COLO668 (cell line): ENCODE results near the gene TNFAIP8L3.
"Not testable (repeated sequence)": the region's sequence is repeated elsewhere in the genome, so short reads cannot be mapped to it uniquely, and the experiment has no call there.

Experiments used
- DNase-seq: peaks from one replicate; lab custom pipeline; 2025; ENCODE audit not compliant: unreplicated experiment; lab: John Stamatoyannopoulos, UW

Gene TNFAIP8L3

DNA sequence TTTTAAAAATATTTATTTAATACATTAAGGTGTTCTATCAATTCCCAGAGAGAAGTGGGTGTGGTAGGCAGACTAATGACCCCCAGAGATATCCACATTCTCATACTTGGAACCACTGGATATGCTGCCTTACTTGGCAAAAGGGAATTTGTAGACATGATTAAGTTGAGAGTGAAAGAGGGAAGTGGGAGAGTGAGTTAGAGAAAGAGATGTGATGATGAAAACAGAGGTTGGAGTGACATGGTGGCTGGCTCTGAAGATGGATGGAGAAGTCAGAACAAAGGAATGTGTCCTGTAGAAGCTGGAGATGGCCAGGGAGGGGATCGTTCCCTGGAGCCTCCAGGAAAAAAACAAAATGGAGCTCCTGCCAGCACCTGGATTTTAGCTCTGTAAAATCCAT lies 32.0 kb downstream of the TNFAIP8L3 start:
- no peak for DNase-seq

DNA sequence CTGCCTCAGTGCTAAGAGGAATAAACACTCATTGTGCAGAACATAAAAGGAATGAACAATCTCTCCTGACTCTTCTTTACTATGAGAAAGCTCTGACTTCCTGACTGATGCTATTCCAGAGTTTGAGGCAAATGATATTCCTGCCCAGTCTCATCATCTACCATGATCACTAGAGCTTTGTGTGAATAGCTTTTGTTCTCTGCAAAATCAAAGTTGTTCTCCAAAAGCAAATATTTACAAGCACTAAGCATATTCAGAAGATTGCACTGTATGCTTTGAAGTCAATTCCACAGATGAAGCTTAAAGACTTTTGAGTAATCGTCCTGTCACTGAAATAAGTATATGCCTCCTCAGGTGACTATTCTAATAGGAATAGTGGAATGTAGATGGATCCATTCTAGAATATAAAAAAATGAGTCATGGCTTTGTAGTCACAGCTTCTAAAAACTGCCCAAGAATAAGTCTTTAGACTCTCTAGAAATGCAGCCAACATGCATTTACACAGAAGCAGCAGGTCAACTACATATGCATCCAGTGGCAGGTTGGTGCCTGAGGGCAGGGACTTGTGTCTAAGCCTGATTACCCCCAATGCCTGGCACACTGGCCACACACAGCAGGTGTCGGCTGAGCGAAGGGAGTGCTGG lies 34.6 kb downstream of the TNFAIP8L3 start:
- no peak for DNase-seq

DNA sequence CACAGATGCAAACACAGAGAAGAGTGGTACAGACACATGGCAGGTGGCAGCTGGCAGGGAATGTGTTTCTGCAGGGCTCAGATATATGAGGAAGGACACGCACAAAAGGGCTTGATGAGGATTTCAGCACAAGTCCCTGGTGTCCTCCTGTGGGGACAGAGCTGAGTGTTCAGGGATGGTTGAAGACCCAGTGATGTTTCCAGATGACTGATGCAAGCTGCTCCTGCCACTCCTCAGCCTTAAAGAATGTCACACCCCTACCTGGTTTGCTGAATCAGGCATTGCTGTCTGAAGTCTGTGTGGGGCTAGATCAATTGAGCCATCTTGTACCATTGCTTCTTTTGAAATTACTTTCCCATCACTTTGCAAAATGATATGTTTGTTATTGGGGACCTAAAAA lies 40.2 kb downstream of the TNFAIP8L3 start:
- DNase-seq, result no peak

DNA sequence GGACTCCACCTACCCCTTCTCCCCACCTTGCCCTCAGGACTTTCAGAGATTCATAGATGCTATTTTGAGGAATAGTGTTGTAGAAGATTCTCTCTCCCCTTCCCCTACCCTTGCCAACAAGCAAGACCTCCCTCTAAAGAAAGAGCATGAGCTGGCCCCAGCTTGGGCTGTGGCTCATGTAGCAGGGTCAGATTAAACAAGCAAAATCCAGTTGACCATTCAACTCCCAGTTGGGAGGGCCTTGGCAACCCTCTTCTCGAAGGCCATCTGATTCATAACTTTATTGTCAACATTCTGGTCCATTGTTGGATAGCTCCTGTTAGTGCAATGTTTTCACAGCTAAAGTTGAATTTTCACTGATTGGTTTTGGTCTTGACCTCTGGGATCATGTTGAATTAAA lies 41.1 kb downstream of the TNFAIP8L3 start:
- no peak for DNase-seq

DNA sequence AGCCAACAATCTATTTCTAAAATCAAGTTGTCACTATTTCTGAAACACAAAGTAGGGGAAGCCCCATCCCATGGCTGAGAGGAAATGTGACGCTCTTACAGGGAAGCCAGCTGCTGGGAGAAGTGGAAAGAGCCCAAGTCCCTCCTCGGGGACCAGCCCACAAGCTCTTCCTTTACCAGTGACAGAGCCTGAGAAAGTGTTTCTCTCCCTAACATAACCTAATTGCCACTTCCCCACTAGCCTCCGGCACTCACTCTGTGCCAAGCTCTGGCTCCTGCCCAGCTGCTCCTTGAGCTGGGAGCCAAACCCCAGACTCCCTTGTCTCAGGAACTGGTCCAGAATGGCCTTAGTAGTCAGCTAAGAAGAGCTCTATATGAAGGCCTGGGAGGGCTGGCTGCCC lies 42.9 kb downstream of the TNFAIP8L3 start:
- no peak for DNase-seq

DNA sequence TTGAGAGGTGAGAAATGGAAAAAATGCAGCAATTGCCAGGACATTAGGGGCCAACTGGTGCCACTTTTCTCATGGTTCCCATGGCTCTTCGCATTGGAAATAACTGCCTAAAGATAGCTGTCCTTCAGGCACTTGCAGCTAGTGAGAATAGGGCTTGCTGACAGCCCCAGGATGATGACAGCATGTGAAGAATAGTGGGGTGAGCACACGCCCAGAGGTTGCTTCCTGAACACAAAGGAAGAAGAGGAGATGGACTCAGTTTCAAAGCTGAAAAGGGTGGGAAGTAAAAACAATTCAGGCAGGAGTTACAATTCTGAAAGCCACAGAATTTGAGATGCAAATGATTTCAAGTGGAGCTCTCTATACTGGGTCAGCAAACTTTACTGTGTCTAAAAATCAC lies 45.6 kb downstream of the TNFAIP8L3 start:
- no peak for DNase-seq

DNA sequence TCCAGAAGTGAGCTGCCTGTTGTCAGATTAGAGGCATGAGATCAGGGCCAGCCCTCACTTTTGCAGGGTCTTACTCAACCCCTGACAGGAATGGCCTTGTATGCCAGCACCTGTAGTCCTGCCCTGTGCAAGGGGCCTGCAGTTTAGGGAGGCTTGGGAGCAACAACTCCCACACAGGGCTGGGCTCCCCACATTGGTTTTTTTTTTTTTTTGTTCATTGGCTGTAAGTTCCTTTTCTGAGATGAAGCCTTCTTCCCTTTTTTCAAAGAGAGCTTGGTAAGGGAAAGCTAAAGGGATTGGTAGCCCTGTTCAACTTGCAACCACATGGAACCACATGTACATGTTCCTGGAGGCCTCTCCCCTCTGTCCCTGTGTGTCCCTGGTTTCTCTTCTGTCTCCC lies 46.4 kb downstream of the TNFAIP8L3 start:
- no peak for DNase-seq

DNA sequence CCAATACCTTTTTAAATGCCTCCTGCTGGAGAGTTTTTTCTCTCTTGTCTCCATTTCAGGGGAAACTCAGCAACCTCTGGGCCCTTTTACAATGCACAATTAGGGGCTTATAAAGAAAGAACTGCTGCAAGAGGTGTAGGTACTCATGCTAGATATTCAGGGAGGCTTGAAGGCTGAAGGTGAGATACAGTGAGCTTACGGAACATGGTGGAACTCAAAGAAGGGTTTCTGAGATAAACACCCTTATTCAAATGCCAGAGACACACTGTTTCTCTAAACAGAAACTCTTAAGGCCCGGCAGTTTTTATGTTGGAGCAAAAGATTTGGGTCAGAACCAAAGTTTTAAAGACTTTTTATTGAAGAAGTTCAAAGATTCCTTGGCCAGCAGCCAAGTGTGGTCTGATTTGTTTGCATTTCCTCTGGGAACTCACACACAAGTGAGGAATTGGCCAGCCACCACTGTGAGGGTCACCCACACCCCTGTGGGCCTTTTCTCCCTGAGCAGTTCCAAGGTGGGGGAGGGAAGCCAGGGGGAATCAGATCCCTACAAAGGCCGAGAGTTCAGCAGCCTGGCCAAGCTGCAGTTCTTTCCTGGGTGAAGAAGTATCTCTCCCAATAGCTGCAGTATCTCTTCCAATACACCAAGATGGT lies 47.8 kb downstream of the TNFAIP8L3 start:
- no peak for DNase-seq

DNA sequence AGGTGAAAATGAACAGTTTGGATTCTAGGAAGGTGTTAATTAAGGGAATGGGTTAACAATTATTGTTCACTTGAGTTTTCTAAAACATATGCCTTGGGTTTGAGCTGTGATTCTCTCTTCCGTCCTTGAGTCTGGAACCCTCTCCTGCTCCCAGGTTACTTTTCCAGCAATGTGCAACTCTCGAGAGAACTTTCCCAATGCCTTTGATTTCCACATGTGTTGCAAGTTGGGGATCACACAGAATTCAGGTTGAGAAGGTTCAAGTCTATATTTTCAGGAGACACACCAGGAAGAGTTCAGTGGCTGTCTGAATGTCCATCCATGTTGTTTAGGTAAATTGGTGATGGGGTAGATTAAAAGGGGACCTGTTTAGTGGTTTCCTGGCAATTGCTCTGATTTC lies 48.7 kb downstream of the TNFAIP8L3 start:
- no peak for DNase-seq

DNA sequence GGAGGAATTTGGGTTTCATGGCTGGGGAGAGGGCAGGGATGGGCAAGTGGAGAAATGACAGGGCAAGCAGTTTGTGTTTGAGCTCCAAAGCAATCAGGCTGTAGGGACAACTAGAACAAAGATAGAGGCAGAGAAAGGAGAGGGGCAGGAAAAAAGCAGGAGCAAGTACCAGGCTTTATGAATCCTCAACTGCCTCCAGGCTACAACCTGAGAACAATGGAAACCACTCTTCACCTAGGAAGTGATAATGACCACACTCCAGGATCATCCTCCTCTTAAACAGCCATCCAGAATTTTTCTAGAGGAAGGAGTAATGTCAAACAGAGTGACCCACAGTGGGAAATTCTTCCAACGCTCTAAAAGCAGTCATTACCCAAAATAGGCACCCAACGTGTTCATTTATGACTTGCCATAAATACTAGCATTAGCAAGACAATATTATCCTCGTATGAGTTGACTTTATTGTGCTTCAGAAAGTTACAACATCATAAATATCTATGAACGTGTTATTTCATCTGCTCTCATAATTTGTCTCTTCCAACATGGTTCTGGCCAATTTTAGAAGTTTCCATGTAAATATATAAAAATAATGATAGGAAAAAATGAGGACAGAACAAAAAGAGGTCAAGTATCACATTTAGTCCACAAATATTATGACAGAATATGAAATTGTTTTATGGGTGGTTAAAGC lies 50.5 kb downstream of the TNFAIP8L3 start:
- no peak for DNase-seq

DNA sequence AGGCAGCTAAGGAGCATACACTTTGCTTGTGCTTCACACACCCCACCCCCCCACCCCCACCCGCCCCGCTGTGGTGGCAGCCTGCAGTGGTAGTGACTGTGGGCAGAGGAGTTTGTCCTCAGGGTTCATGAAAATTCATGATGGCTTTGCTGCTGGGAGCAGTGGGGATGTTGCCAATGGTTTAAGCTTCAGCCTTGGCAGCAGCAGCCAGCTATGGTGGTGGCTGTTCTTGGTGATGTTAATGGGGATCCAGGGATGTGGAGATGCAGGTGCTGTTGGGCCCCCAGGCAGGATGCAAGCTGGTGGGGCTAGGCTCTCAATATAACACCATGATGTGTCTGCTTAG lies 55.8 kb downstream of the TNFAIP8L3 start:
- no peak for DNase-seq

DNA sequence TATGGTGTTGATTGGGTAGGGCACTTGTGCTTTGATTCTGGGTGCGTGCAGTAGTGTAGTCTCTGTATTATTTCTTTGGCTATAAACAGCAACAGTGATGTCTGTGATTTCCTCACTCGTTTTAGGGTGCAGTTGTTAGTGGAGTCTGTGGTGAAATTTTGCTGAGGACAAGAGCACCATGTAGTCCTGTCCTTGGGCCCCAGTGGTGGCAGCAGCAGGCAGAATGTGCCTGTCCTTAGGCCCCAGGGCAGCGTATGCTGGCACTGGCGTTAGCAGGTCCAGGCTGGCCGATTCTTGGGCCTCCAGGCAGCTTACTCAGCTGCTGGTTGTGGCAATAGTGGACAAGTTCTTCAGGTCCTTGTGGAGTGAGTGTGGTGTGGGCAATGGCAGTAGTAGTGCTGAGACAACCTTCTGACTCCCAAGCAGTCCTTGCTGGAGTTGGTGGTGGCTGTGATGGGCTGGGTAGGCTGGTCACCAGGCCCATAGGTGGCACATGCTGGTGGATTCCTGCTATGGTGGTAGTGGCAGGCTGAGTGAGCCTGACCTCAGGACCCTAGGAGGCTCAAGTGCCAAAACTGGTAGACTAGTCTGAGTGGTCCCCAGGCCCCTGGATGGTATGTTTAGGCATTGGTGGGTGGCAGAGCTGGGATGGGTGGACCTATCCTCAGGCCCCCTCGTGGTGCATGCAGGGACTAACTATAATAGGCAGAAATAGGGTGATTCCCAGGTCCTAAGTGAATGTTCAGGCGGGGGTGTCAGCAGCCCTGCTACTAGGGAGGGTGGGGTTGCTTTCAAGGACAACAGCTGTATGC lies 56.3 kb downstream of the TNFAIP8L3 start:
- DNase-seq, result peak; percentile 24

DNA sequence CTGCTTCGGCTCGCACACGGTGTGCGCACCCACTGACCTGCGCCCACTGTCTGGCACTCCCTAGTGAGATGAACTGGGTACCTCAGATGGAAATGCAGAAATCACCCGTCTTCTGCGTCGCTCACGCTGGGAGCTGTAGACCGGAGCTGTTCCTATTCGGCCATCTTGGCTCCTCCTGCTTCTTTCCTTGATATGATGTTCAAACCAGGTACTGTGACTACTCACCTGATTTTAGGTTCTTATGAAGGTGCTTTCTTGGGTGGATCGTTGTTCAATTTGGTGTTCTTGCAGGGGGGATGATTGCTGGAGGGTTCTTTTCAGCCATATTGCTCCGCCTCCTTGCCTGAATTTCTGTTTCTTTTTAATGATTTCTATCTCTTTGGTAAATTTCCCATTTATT lies 57.2 kb downstream of the TNFAIP8L3 start:
- not testable (repeated sequence) for DNase-seq

DNA sequence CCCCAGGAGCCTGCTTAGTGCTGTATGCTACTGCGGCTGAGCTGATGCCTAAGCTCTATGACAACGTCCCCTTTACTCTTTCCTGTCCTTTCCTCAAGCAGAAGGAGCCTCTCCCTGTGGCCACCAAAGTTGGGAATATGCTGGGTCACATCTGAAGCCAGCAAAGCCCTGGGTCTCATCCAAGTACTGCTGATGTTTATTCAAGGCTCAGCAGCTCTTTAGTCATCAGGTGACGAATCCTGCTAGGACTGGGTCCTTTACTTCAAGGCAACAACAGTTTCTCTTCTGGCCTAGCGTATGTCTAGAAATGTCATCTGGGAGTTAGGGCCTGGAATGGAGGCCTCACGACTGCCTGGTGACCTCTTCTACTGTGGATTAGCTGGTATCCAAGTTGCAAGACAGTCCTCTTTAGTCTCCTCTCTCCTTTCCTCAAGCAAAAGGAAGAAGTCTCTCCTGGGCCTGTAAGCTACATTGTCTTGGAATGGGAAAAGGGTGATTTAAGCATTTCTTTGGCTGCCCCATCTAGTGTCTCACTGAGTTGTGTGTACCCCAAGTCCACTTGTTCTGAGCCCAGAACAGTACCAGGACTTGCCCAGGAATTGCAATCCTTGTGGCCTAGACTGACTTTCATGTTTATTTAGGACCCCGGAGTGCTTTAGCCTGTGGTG lies 63.9 kb downstream of the TNFAIP8L3 start:
- DNase-seq, result no peak

DNA sequence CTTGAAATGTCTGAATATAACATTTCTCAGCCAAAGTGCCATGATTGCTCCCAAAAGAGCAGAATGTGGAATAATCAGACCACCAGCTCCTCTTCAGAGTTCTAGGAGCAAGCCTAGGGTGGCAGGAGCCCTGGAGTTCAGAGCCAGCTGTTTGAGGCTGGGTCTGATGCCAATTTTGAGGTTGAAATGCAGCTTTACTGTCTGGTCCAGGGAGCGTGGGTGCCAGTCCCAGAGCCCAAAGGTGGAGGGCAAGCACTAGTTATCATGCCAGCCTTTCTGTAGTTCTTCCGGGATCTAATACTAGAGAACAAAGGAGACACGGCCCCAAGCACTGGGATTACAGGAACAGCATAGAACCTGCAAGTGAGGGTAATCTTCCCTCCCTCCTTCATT lies 69.3 kb downstream of the TNFAIP8L3 start:
- DNase-seq, result no peak

DNA sequence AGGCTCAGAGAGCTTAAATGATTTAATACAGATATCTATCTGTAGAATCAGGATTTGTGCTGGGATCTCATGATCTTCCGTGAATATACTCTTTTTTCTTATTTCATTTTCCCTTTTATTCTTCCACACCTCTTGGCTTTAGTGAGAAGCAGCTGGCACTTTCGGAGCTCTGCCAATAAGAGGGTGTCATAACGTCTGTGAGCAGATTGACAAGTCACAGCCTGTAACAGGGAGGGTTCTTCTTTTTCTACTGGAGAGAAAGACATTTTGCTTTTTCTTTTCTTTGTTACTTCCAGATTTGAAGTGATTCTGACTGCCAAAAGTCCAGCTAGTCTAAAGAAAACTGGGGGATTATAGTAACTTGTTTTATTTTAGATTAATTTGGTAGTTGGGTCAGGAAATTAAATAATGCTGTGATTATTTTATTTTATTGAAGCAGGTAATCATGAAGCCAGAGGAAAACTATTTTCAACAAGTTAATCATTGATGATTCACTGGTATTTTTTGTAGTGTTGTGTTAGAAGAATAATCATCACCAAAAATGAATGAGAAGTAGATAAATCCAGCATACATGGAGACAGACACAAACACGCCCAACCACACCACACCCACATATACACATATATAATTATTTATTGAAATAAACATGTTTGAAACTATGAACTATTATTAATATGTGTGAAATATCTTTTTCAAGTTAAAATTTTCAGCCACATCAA lies 69.8 kb downstream of the TNFAIP8L3 start:
- no peak for DNase-seq

DNA sequence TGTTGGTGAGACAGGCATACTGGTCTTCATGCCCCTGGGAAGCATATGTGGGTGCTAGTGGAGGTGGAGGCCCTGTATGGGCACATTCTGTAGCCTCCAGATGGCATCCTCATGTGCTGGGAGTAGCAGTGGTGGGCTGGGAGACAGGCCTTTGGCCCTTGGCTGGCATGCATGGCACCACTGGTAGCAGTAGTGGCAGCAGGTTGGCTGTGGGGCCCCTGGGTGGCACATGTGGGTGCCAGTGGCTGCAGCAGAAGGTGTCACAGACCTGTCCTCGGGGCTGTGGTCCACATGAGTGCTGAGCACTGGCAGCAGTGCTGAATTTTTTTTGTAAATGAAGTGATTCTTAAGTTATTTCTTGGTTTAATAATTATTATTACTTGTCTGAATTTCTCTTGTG lies 71.2 kb downstream of the TNFAIP8L3 start:
- no peak for DNase-seq

DNA sequence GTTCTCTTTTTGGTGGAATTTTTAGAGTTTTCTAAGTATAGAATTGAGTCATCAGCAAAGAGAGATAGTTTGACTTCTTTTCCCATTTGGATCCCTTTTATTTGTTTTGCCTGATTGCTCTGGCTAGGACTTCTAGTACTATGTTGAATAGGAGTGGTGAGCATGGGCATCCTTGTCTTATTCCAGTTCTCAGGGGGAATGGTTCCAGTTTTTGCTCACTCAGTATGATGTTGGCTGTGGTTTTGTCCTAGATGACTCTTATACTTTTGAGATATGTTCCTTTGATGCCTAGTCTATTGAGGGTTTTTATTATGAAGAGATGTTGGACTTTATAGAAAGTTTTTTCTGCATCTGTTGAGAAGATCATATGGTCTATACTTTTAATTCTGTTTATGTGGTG lies 72.5 kb downstream of the TNFAIP8L3 start:
- DNase-seq, result no peak

DNA sequence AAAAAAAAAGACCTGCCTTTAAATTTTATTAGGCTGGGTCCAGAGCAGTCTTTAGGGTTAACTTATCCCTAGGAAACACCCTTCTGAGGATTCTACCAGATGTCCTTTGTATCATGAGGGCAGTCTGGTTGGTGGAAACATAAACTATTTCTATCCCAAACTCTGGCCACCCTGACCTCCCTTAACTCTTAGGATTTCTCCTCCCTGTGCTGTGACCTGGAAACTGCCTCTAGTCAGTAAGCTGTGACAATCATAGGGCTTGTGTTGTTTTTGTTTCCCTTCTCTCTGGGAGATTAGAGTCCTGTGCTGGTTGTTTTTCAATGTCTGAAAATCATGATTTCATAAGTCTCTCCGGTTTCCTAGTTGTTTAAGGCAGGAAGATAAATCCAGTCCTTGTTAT lies 78.1 kb downstream of the TNFAIP8L3 start:
- DNase-seq, result no peak

DNA sequence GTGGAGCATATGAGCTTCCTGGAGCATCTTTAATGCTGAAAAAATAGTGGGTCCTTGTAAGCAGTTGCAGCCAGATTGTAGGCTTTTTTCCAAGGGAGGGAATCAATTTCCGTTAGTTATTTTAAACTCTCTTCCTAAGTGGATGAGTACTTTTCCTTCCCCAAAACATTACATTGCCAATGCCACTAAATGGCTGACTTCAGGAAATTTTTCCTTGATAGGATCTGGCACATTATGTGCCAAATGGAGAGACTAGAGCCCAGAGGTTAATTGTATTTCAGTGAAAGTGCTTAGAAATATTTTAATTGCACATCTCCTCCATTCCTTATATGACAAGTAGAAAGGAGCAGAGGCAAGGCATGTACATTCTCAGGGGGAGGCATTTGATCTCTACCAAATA lies 83.5 kb downstream of the TNFAIP8L3 start:
- DNase-seq, result no peak
